Transverse colon (tissue), 4 donors: ENCODE data around the gene TEX29.

ENCODE experiments used
- CTCF ChIP-seq, 5 experiments: fragments of 200-600 bp in 3 of 5; fragments of 450-650 bp in 2 of 5; sonication (generic) in 3 of 5; IDR thresholded peaks; 1 replicate in 2 of 5; 2 replicates in 3 of 5; pipeline ENCODE4 v1.5.1; 2016 to 2017; ENCODE audit warnings: antibody characterized with exemption in 5 of 5, inconsistent platforms in 3 of 5, mild to moderate bottlenecking in 2 of 5, moderate library complexity in 1 of 5
- POLR2A ChIP-seq: fragments of 450-650 bp; IDR thresholded peaks from one replicate; pipeline ENCODE4 v1.6.1; 2016; ENCODE audit warnings: antibody characterized with exemption, mild to moderate bottlenecking, moderate library complexity
- POLR2AphosphoS5 ChIP-seq, 3 donors: sonication (generic); formaldehyde crosslinking; IDR thresholded peaks; one replicate each; pipeline ENCODE4 v1.6.1; 2016; ENCODE audit warnings: antibody characterized with exemption in 3 of 3

GRCh38 chr13:111361046-111361872 is 40.8 kb downstream of the TEX29 start:
- no peak for TF ChIP-seq CTCF (IDR thresholded peaks at IDR 0.05)
- no peak for TF ChIP-seq POLR2AphosphoS5 (IDR thresholded peaks at IDR 0.05)
- no peak for TF ChIP-seq POLR2A
